Effector CD8-positive, alpha-beta T cell (primary cell): Measurements from ENCODE around the gene TMED1.

Experiments
- DNase-seq: peaks from one replicate; lab custom pipeline; 2025; lab: John Stamatoyannopoulos, UW

The TMED1 gene

GRCh38 chr19:10831987-10832938 is 3.7 kb downstream of the TMED1 start:
- DNase-seq = no peak

- no peak for DNase-seq
Observed at GRCh38 chr19:10830931-10831779, 4.9 kb downstream of the TMED1 start.

GRCh38 chr19:10830370-10830769 is 5.6 kb downstream of the TMED1 start:
- DNase-seq = no peak

DNA sequence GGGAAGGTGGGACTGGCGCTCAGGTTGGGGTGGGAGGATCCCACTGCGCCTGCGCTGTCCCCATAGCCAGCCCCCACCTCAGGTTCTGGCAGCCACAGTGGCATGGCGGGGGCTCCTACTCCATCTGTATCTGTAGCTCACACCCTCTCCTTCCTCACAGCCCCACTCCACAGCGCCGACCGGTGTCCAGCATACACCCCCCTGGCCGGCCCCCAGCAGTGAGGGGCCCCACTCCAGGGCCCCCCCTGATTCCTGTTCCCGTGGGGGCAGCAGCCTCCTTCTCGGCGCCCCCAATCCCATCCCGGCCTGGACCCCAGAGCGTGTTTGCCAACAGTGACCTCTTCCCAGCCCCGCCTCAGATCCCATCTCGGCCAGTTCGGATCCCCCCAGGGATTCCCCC is 6.0 kb downstream of the TMED1 start:
- no peak for DNase-seq

DNA sequence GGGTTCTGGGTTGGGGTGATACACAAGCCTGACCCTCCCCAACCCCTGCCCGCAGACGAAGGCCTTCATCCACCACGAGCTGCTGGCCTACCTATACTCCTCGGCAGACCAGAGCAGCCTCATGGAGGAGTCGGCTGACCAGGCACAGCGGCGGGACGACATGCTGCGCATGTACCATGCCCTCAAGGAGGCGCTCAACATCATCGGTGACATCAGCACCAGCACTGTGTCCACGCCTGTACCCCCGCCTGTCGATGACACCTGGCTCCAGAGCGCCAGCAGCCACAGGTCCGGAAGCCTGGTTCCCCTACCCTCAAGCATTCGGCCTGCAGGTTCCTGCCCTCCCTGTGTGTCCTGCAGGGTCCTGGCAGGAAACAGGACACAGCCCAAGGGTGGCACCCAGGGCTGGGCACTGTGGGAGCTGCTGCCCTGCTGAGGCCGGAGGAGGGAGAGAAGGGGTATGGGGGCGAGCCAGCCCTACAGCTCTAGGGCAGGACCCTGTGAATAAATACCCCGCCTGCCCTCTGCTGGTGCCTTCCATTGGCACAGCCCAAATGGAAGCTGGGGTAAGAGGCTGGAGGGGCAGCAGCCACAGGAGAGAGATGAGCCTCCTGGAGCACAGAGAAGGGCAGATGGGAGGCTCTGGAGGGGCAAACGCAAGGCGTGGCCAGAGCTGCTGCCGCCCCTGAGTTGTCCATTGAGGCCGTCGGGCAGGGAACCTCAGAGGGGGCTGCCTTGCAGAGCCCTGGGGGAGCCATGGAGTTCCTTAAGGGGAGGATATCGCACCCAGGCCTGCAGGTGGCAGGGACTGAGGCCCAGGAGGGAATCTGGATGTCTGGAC is 6.8 kb downstream of the TMED1 start:
- DNase-seq = no peak

DNA sequence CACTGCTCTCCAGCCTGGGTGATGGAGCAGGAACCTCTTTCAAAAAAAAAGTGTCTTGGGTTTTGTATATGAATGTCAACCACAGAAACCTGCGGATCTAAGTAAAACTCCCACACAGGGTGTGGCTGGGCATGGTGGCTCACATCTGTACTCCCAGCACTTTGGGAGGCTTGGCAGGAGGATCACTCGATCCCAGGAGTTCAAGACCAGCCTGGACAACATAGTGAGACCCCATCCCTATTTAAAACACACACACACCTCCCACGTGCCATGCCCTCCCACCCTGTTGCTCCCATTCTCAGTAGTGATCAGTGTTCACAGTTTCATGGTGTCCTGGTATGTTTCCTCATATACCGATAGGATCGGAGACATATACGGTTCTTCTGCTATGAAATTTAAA is 9.2 kb downstream of the TMED1 start:
- no peak for DNase-seq

GRCh38 chr19:10826231-10826630 is 9.8 kb downstream of the TMED1 start:
- DNase-seq = no peak

- no peak for DNase-seq
Observed at GRCh38 chr19:10823690-10824089, 12.3 kb downstream of the TMED1 start.

GRCh38 chr19:10820173-10820572 is 15.8 kb downstream of the TMED1 start:
- no peak for DNase-seq

- DNase-seq = no peak
Observed at GRCh38 chr19:10819124-10820060, 16.6 kb downstream of the TMED1 start.

GRCh38 chr19:10818301-10819123 is 17.5 kb downstream of the TMED1 start:
- no peak for DNase-seq

- no peak for DNase-seq
Observed at GRCh38 chr19:10817291-10818038, 18.5 kb downstream of the TMED1 start.

- no peak for DNase-seq
Observed at GRCh38 chr19:10816691-10817090, 19.3 kb downstream of the TMED1 start.

DNA sequence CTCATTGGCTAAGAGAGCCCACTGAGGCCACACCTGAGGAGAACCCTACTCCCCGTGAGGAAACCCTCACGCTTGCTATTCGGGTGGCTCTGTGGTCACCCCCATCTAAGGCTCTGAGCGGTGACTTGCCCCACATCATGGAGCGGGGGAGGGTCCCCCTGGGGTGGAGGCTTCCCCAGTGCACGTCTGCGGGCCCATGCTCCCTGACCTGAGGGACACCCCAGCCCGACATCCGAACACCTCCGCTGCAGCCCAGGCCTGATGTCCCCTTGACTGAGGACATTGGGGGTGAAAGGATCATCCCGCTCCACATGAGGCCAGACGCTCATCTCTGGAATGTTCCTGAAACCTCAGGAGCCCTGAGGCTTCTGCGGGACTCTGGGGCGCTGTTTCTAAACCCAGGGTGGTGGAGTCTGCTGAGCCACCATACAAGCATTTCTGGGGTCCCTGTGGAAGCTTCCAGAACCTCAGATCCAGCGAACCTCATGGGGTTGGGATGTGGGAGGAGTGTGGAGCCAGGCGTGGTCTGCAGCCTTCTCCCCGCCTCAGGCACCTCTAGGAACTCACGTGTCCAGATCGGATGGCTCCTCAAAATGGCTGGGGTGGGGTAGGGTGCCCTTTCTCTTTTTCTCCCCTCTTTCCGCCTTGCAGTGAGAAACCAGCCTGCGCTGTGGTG is 19.9 kb downstream of the TMED1 start:
- DNase-seq = no peak

DNA sequence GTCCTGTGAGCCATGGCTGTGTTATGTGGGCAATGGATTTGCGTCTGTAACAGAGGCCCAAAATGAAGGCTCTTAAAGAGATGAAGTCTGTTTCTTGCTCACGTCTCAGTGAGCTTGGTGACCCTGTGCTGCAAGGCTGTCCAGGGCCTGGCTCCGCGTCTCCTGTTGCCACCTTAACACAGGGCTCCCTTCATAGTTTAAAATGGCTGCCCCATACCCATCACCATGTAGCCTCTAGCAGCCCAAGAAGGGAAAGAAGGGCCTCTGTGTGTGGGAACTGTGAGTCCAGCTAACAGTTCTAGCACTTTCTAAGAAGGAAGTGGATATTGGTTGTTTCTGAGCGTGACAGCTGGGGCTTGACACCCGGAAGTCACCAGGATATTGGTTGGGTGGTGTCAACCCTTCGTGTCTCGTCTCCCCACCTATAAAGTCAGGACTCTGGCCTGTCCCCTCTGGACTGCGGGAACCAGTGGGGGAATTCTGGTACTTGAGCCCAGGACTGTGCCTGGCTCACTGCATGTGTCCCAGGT is 20.9 kb downstream of the TMED1 start:
- DNase-seq = no peak

DNA sequence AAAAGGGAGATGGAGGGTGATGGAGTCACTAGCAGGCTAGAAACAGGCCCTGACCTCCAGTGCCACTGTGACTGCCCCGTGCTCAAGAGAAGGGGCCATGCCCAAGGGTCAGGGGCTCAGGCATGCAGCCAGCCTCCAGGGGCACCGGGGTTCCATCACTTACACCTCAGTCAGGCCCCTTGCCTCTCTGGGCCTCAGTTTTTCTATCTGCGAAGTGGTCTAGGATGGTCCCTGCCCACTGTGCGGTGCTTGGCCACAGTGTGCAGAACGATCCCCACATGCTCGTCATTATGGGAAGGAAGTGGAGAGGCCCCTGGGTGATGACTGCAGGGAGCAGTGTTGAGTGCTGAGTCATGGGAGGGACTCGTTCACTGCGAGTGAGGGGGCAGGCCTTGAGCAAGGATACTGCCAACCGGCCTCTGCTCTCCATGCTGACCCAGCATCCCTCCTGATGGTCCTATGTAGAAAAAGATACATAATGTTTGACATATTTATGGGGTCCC is 23.1 kb downstream of the TMED1 start:
- DNase-seq = no peak

- no peak for DNase-seq
Observed at GRCh38 chr19:10812196-10812595, 23.8 kb downstream of the TMED1 start.
